Activated naive CD4-positive, alpha-beta T cell treated with anti-CD3 and anti-CD28 coated beads, Interleukin-2, amount 50 U/mL, for 16 hours (primary cell): ENCODE data around the gene LMLN.
"Not testable (repeated sequence)": the region's sequence is repeated elsewhere in the genome, so short reads cannot be mapped to it uniquely, and the experiment has no call there.

Experiments used
- DNase-seq: peaks from one replicate; pipeline ENCODE4 v3.0.0-alpha.2; 2020

LMLN gene, protein sequence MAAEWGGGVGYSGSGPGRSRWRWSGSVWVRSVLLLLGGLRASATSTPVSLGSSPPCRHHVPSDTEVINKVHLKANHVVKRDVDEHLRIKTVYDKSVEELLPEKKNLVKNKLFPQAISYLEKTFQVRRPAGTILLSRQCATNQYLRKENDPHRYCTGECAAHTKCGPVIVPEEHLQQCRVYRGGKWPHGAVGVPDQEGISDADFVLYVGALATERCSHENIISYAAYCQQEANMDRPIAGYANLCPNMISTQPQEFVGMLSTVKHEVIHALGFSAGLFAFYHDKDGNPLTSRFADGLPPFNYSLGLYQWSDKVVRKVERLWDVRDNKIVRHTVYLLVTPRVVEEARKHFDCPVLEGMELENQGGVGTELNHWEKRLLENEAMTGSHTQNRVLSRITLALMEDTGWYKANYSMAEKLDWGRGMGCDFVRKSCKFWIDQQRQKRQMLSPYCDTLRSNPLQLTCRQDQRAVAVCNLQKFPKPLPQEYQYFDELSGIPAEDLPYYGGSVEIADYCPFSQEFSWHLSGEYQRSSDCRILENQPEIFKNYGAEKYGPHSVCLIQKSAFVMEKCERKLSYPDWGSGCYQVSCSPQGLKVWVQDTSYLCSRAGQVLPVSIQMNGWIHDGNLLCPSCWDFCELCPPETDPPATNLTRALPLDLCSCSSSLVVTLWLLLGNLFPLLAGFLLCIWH

GRCh38 chr3:197959891-197960693 is at the start of gene LMLN:
LMLN (plus strand) TSS chr3:197960217; CDS start chr3:197960246, 29 bp downstream.
- DNase-seq = peak; percentile 97

DNA sequence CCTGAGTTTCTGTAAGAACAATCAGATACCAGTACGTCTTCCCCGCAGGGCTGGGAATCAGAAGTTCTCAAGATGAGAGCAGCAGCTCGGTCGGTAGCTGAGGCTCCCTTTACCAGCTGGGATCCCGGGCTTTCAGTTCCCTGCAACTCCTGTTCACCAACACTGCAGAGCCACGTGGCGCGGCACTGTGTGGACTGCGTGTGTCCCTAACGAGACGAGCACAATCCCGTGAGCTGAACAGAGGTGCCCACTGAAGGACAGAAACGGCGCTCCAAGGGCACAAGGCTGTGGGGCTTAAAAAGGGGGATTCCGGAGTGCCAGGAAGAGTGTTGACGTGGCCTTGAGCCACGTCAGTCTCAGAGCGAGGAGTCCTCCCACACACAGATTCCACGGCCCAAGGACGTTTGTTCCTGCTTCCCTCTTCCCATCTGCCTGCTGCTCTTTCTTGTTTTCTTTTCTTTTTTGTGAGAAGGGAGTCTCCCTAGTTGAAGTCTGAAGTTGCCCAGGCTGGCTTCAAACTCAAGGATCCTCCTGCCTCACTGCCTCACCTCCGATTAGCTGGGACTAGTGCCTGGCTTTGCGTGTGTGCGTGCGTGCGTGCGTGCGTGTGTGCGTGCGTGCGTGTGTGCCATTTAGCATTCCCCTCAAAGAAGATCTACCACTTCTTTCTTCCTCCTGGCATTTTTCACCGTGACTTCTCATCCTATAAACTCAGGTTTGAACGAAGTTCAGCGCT is 47.1 kb upstream of the LMLN start:
- DNase-seq = no peak

- no peak for DNase-seq
These were observed 46.2 kb upstream of the LMLN start for GRCh38 chr3:197913641-197914380.

DNA sequence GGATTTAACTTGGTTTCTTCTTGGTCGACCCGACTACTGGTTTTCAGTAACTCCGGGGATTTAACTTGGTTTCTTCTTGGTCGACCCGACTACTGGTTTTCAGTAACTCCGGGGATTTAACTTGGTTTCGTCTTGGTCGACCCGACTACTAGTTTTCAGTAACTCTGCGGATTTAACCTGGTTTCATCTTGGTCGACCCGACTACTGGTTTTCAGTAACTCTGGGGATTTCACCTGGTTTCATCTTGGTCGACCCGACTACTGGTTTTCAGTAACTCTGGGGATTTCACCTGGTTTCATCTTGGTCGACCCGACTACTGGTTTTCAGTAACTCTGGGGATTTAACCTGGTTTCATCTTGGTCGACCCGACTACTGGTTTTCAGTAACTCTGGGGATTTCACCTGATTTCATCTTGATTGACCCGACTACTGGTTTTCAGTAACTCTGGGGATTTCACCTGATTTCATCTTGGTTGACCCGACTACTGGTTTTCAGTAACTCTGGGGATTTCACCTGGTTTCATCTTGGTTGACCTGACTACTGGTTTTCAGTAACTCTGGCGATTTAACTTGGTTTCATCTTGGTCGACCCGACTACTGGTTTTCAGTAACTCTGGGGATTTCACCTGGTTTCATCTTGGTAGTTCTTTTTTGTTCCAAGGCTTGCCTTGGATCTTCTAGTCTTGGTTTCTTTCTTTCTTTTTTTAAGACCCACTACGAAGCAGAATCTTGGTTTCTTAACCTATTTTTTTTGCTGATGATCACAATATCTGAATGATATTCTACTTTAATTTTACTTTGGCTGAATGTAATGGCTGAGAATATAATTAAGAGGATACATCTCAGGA is 38.4 kb upstream of the LMLN start:
- DNase-seq = not testable (repeated sequence)

GRCh38 chr3:197926418-197926817 is 33.6 kb upstream of the LMLN start:
- no peak for DNase-seq

DNA sequence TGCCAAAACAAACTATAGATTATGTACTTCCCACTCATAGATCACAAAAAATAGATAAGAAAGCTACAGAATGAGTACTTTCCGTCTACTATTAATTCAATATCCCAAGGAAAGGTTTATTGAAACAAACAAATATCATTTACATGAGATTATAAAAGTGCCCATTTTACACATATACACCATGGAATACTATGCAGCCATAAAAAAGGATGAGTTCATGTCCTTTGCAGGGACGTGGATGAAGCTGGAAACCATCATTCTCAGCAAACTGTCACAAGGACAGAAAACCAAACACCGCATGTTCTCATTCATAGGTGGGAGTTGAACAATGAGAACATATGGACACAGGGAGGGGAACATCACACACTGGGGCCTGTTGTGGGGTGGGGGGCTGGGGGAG is 32.4 kb upstream of the LMLN start:
- DNase-seq = not testable (repeated sequence)

DNA sequence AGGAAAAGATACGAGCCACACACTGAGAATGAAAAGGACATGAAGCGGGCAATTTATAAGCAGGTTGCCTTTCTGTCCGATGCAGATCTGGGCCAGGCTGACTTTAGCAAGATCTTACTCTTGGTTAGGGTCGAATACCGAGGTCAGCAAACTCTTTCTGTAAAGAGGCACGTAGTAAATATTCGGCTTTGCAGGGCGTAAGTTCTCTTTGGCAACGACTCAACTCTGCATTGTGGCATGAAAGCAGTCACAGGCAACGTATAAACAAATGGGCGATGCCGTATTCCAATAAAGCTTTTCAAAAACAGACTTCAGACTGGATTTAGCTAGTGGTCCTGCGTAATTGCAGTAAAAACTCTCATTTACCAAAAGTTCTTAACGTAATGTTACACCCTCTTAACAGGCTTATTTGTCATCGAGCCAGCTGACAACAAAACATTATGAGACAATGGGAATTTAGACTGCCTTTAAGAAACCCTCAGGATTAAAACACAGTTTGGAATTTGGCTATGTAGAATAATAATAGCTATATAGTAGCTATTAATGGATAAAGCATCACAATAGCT is 23.1 kb upstream of the LMLN start:
- DNase-seq = no peak

DNA sequence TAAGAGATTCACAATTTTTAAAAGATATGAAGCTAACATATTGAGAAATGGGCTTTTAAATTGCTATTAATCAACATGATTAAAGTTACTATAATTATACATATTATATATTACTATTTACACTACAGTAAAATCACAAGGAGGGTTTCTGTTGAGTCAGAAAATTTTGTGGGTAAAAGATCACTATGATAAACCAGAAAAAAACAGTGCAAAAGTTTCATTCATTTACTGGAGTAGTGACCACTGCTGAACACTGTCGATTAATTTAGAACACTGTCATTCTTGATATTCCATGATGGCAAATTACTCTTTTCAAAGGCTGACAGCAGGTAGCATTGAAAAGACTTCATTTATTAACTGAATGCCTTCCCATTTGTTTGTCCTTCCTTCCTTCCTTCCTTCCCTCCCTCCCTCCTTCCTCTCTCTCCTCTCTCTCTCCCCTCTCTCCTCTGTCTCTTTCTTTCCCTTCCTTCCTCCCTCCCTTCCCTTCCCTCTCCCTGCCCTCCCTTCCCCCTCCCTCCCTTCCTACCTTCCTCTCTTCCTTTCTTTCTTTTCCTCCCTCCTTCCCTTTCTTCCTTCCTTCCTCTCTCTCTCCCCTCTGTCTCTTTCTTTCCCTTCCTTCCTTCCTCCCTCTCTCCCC is 19.2 kb upstream of the LMLN start:
- DNase-seq = no peak

DNA sequence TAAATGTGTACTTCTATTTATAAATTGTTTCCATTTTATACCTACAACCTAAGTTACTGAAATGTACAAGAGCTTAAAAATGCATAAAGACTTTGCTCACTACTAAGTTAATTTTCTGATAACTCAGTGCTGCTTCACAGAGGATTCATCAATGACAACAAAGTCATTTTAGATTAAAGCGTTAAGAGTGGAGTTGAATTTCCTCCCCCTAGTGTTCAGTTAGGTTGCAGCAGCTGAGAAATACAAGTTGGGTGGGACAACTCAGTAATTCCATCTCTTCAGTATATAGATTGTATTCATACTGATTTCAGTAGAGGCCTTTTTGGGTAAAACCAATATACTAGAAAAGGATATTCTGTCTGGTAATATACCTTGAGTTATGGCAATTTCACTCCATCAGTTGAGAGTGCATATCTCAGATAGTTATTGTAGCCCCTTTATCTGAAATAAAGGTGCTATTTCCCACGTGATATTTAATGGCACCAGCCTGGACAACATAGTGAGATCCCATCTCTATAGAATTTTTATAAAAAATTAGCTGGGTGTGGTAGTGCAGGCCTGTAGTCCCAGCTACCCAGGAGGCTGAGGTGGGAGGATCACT is 17.0 kb upstream of the LMLN start:
- no peak for DNase-seq

GRCh38 chr3:197949191-197949777 is 10.7 kb upstream of the LMLN start:
- no peak for DNase-seq

DNA sequence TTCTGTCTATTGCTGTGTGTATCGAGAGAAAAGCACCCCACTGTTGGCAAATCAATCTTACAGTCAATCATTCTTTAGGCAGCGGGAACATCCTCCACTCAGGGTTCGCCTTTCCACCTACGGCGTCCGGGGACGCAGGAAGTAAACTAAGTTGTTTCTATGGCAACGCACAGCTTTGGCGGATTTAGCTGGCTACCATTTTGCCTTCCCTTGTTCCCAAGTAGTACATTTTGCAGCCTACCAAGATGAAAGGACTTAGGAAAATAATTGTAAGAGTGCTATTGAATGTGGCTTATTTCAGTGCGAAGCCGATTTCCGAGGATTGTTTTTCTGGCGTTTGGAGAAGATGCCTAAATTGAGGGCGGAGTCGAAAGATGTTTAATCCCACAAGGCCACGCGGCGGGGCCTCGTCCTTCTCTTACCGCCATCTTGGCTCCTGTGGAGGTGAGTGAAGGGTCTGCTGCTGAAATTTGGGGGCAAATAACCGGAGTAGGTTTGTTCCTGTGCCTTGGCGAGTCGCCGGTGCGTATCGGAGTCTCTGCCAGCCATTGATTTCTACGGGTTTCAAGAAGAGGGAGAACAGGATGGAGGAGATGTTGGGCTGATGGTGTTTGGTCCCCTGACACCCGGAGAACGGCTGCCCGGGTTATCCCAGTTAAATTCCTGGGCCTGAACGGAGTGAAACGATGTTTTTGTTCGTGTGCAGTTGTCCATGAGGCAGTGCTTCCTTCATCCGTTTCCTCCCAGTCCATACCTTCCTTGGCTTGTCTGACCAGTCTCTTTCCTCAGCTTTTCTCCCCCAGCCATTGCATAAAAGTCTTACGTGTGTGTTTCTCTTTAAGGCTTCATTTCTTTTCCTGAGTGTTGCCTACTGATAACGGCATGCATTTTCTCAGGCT is 10.0 kb upstream of the LMLN start, which contains the start of gene RPL35A:
Gene RPL35A (plus strand): TSS at position 413 of the 899 bp plus-strand sequence. CDS start 778 bp downstream, outside the sequence.
- peak; percentile 83 for DNase-seq

DNA sequence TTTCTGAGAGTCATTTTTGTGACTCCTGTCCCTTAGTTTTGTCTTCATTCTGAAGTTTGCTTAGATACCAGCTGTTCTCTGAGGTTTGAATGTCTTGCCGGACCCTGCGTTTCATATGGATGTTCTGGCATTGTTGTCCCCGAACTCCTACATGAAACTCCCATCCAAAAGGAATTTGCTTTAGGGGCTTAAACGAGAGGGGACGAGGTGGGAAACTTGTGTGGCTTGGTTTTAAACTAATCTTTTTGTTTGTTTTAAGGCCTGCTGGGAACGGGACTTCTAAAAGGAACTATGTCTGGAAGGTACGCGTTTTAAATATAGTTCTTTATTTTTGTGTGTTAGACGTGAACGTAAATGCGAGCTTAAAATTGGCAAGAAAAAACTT is 9.3 kb upstream of the LMLN start:
- no peak for DNase-seq

GRCh38 chr3:197951392-197951990 is 8.5 kb upstream of the LMLN start:
- no peak for DNase-seq

DNA sequence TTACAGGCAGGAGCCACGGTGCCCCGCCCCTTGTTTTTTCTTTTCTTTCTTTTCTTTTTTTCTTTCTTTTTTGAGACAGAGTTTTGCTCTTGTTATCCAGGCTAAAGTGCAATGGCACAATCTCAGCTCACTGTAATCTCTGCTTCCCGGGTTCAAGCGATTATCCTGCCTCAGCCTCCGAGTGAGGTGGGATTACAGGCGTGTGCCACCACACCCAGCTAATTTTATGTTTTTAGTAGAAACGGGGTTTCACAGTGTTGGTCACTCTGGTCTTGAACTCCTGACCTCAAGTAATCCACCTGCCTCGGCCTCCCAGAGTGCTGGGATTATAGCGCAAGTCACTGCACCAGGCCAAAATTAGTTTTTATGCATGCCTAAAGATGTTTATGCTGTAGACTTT is 7.6 kb upstream of the LMLN start:
- DNase-seq = no peak

DNA sequence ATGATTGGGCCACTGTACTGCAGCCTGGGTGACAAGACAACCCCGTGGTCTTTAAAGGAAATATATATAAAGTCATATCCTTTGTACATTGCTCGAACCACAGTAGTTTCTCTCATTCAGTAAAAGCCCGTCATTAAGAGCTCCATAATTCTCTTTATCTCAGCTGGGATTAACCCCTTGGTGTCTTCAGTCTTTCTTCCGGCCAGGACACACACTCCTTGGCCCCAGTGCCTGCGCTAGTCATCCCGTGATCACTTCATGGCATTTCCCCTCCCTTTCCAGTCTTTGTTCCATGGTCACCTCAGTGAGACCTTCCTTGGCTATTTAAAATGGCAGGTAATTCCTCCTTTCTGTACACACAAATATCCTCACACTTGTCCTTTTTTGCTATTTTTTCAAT is 6.7 kb upstream of the LMLN start:
- no peak for DNase-seq

DNA sequence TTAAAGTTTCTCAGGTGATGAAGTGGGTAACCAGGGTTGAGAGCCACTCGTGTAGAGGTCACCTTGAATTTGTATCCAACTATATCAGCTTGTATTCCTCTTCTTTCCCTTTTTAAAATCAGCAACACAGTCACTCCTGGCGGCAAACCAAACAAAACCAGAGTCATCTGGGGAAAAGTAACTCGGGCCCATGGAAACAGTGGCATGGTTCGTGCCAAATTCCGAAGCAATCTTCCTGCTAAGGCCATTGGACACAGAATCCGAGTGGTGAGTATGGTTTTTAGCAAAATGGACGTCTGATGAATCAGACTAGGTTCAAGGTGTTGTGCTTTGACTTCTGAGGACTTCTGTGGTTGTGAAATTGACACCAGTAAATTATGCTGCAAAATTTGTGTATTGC is 6.1 kb upstream of the LMLN start:
- no peak for DNase-seq

- DNase-seq = no peak
These were observed 4.0 kb upstream of the LMLN start for GRCh38 chr3:197955892-197956477.
